Vagina (tissue), 2 donors: ENCODE data around the gene POLR1G. TPM values are rescaled to one million over a fixed set of nuclear protein-coding genes. Genes with fewer than 3 reads are reported as not detected.
A peak's percentile ranks its signal among the peaks of the same experiment; 100 is the strongest.

ENCODE experiments used
- DNase-seq, 2 donors: peaks; one replicate each; pipeline ENCODE4 v3.0.0-alpha.2; 2017; ENCODE audit errors: extremely low spot score in 2 of 2
- H3K27ac ChIP-seq: fragments of 200-600 bp; sonication (generic); one replicate; pipeline ENCODE4 v1.5.1; 2019
- H3K27me3 ChIP-seq: fragments of 200-600 bp; sonication (generic); one replicate; pipeline ENCODE4 v1.5.1; 2019
- H3K36me3 ChIP-seq, 2 donors: fragments of 200-600 bp; sonication (generic); one replicate each; pipeline ENCODE4 v1.5.1; 2017 to 2019
- H3K4me1 ChIP-seq: fragments of 200-600 bp; sonication (generic); one replicate; pipeline ENCODE4 v1.5.1; 2019
- H3K4me3 ChIP-seq, 2 donors: fragments of 200-600 bp; sonication (generic); 1 replicate in 1 of 2; 2 replicates in 1 of 2; pipeline ENCODE4 v1.5.1; 2016 to 2019
- H3K9me3 ChIP-seq: fragments of 200-600 bp; sonication (generic); one replicate; pipeline ENCODE4 v1.5.1; 2019
- POLR2A ChIP-seq, 2 donors: fragments of 450-650 bp; IDR thresholded peaks; one replicate each; pipeline ENCODE4 v1.6.1; 2017; ENCODE audit warnings: antibody characterized with exemption in 2 of 2, mild to moderate bottlenecking in 2 of 2, moderate library complexity in 2 of 2
- POLR2AphosphoS5 ChIP-seq, 2 donors: sonication (generic); formaldehyde crosslinking; IDR thresholded peaks; one replicate each; pipeline ENCODE4 v1.9.0; 2017; ENCODE audit warnings: antibody characterized with exemption in 2 of 2, mild to moderate bottlenecking in 2 of 2, low read depth in 1 of 2; ENCODE audit not compliant: insufficient read depth in 1 of 2
- intact Hi-C: fragments of 100-400 bp; cut with DNase I; formaldehyde crosslinking; loops from one replicate; pipeline ENCODE4 v1.15.1; 2023
- total RNA-seq: library from RNA; depleted of rRNA; stranded (reverse); fragments of >200 nt; gene quantifications from one replicate; pipeline ENCODE4 v1.2.3, GENCODE V29; 2016
- TF ChIP-seq, protein P1 (sequence below), 3 experiments: fragments of 450-650 bp in 2 of 3; fragments of 200-600 bp in 1 of 3; sonication (generic) in 1 of 3; IDR thresholded peaks; one replicate each; pipeline ENCODE4 v1.5.1; 2017 to 2019; ENCODE audit warnings: antibody characterized with exemption in 3 of 3, mild to moderate bottlenecking in 2 of 3, moderate library complexity in 2 of 3

POLR1G gene
- total RNA-seq, 1 donor from 2014 or later = 2.2 TPM

GRCh38 chr19:45437328-45437727, 30.9 kb downstream of the POLR1G start:
- TF ChIP-seq, protein P1, sequence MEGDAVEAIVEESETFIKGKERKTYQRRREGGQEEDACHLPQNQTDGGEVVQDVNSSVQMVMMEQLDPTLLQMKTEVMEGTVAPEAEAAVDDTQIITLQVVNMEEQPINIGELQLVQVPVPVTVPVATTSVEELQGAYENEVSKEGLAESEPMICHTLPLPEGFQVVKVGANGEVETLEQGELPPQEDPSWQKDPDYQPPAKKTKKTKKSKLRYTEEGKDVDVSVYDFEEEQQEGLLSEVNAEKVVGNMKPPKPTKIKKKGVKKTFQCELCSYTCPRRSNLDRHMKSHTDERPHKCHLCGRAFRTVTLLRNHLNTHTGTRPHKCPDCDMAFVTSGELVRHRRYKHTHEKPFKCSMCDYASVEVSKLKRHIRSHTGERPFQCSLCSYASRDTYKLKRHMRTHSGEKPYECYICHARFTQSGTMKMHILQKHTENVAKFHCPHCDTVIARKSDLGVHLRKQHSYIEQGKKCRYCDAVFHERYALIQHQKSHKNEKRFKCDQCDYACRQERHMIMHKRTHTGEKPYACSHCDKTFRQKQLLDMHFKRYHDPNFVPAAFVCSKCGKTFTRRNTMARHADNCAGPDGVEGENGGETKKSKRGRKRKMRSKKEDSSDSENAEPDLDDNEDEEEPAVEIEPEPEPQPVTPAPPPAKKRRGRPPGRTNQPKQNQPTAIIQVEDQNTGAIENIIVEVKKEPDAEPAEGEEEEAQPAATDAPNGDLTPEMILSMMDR (IDR thresholded peaks at IDR 0.05) = no peak
- TF ChIP-seq POLR2A (IDR thresholded peaks at IDR 0.05) (no peak), POLR2AphosphoS5 (IDR thresholded peaks at IDR 0.05; ENCODE audit: insufficient read depth in 1 of 2, low read depth in 1 of 2) (no peak)
- intact Hi-C loops = no loop called here

DNA sequence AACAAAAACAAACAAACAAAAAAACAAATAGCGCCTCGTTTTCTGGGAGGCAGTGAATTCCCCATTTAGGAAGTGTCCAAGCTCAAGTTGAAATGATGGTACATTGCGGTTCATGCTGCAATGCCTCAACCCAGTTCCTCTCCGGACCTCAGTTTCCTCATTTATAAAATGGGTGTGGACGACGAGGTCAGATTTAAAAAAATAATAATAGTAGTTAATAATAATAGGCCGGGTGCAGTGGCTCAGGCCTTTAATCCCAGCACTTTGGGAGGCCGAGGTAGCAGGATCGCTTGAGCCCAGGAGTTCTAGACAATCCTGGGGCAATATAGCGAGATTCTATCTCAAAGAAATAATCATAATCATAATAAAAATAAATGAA, 32.7 kb downstream of the POLR1G start:
- TF ChIP-seq POLR2A (IDR thresholded peaks at IDR 0.05) (no peak), POLR2AphosphoS5 (IDR thresholded peaks at IDR 0.05; ENCODE audit: insufficient read depth in 1 of 2, low read depth in 1 of 2) (no peak)
- TF ChIP-seq, protein P1 (IDR thresholded peaks at IDR 0.05) = no peak
- H3K4me1 ChIP-seq = peaks cover 17% of the 10 kb centered on the region
- H3K27ac ChIP-seq = peak overlapping the region; percentile 98

More at GRCh38 chr19:45437328-45437727, 30.9 kb downstream of the POLR1G start:
- DNase-seq = no peak
- no peaks in the 10 kb centered on the region for H3K27me3 ChIP-seq
- peaks cover 9% of the 10 kb centered on the region for H3K4me1 ChIP-seq
- H3K36me3 ChIP-seq = no peaks in the 10 kb centered on the region
- H3K4me3 ChIP-seq = no peak overlapping the region
- H3K9me3 ChIP-seq = no peaks in the 10 kb centered on the region
- no peak overlapping the region for H3K27ac ChIP-seq

GRCh38 chr19:45439569-45440258, 33.3 kb downstream of the POLR1G start:
- intact Hi-C loops = loop anchor here (2.0 kb wide), 1 partner anchor 39 kb away; no protein-coding TSS in a partner anchor
- H3K36me3 ChIP-seq = no peaks in the 10 kb centered on the region
- H3K9me3 ChIP-seq = no peaks in the 10 kb centered on the region
- H3K27me3 ChIP-seq = no peaks in the 10 kb centered on the region
- TF ChIP-seq, protein P1 (IDR thresholded peaks at IDR 0.05) = peak; percentile 99 to 100 (median 100)
- TF ChIP-seq POLR2AphosphoS5 (IDR thresholded peaks at IDR 0.05; ENCODE audit: insufficient read depth in 1 of 2, low read depth in 1 of 2) (peak in 1 of 2 donors; percentile 67), POLR2A (IDR thresholded peaks at IDR 0.05) (no peak)
- DNase-seq = no peak
- peak overlapping the region; percentile 61 to 81 for H3K4me3 ChIP-seq
- peak overlapping the region; percentile 98 for H3K27ac ChIP-seq
- H3K4me1 ChIP-seq = peaks cover 22% of the 10 kb centered on the region

More for the DNA sequence above, 32.7 kb downstream of the POLR1G start:
- Histone ChIP-seq H3K9me3 (no peaks in the 10 kb centered on the region), H3K27me3 (no peaks in the 10 kb centered on the region), H3K36me3 (no peaks in the 10 kb centered on the region), H3K4me3 (peak overlapping the region; percentile 61 to 81)
- intact Hi-C loops = loop anchor here (2.0 kb wide), 1 partner anchor 40 kb away; no protein-coding TSS in a partner anchor
- DNase-seq = no peak

DNA sequence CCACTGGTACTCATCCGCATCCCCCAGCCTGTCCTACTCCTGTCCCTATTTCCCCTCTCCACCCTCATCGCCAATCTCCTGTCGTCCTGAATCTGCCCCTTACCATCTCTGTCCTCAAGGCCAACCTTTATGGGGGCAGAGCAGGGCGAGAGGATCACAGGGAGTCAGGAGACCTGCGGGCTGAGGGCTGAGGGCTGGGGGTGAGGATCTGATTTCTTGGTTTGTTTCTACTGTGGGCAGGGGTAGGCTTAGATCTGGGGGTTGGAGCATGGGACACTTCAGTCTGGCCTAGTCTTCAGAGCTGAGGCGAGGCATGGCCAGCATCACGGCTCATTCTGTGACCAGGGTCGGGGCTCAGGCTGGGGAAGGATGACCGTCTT, 33.8 kb downstream of the POLR1G start:
- Histone ChIP-seq H3K4me3 (peak overlapping the region; percentile 61 to 81), H3K4me1 (peaks cover 26% of the 10 kb centered on the region), H3K27ac (peak overlapping the region; percentile 98), H3K36me3 (no peaks in the 10 kb centered on the region), H3K27me3 (no peaks in the 10 kb centered on the region), H3K9me3 (no peaks in the 10 kb centered on the region)
- TF ChIP-seq, protein P1 (IDR thresholded peaks at IDR 0.05) = no peak
- TF ChIP-seq POLR2AphosphoS5 (IDR thresholded peaks at IDR 0.05; ENCODE audit: insufficient read depth in 1 of 2, low read depth in 1 of 2) (no peak), POLR2A (IDR thresholded peaks at IDR 0.05) (no peak)
- DNase-seq = no peak
- intact Hi-C loops = no loop called here
